Activated T-cell treated with anti-CD3 and anti-CD28 coated beads for 48 hours (primary cell): Measurements from ENCODE around the gene KLHL11.
A peak's percentile ranks its signal among the peaks of the same experiment; 100 is the strongest.
"Not testable (repeated sequence)": the region's sequence is repeated elsewhere in the genome, so short reads cannot be mapped to it uniquely, and the experiment has no call there.

Experiments
- DNase-seq: peaks from one replicate; pipeline ENCODE4 v3.0.0-alpha.2; 2020; ENCODE audit warnings: low read depth

KLHL11 gene

DNA sequence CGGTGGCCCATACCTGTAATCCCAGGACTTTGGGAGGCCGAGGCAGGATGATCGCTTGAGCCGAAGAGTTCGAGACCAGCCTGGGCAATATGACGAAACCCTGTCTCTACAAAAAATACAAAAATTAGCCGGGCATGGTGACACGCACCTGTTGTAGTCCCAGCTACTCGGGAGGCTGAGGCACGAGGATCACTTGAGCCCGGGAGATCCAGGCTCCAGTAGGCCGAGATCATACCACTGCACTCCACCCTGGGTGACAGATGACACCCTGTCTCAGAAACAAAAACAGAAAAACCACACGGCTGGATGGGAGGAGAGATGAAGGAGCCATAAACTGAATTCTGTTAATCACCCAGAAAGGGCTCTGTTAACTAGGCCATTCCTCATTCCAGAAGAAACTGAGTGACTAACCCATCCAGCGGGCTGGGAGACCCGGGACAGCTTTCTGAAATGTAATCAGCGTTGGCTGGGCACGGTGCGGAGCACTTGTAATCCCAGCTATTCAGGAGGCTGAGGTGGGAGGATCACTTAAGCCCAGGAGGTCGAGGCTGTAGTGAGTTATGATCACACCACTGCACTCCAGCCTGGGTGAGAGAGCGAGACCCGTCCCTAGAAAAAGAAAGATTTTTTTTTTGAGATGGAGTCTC is 28.6 kb downstream of the KLHL11 start:
- no peak for DNase-seq

DNA sequence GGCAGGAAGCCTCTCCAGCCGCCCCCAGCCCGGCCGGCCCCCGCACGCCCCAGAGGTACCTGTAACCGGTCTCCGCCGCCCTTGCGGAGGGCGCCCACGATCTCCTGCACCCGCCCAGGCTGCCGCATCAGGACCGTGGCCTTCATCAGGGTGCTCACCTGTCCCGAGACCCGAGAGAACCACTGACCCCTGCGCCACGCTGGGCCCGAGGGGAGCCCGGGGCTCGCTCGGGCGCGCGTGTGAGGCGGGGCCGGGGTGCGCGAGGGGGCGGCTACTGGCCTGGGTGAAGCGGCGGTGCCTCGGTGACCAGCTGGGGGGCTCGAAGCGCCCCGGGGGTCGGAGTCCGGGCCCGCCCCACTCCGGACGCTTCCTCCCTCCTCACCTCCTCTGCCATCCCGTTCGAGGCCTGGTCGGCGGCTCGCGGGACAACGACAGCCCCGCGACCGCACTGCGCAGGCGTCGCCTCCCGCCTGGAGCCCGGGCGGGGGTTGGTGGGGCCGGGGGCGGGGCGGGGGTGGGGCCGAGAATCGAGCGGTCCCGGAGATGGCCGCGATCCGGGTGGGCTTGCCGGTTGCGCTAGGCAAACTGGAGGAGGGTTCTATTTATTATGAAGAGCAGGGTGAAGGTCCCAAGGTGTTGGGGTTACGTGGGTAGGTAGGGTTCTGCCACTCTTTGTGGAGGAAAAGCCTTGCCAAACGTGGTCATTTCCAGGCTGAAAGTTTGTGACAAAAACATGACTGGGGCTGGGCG is 29.2 kb downstream of the KLHL11 start, which contains the start of gene NT5C3B:
NT5C3B (minus strand) TSS at position 433 of the 750 bp plus-strand sequence; CDS start at position 394, 39 bp downstream.
- DNase-seq, result peak; percentile 57

- DNase-seq, result no peak
Measured at GRCh38 chr17:41835214-41835799, 29.9 kb downstream of the KLHL11 start.

DNA sequence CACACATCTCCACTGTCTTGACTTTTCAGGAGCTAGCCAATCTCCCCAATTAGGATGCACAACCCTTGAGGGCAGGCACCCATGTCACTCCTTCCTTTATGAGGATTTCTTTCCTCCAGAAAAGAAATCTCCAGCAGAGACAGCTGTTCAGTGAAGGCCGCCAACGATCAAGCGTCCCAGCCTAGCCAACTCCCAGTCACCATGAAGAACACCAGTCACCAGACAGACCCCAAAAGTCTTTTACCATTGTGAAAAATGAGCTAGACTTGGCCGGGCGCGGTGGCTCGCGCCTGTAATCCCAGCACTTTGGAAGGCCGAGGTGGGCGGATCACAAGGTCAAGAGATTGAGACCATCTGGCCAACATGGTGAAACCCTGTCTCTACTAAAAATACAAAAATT is 35.3 kb downstream of the KLHL11 start:
- DNase-seq, result not testable (repeated sequence)

DNA sequence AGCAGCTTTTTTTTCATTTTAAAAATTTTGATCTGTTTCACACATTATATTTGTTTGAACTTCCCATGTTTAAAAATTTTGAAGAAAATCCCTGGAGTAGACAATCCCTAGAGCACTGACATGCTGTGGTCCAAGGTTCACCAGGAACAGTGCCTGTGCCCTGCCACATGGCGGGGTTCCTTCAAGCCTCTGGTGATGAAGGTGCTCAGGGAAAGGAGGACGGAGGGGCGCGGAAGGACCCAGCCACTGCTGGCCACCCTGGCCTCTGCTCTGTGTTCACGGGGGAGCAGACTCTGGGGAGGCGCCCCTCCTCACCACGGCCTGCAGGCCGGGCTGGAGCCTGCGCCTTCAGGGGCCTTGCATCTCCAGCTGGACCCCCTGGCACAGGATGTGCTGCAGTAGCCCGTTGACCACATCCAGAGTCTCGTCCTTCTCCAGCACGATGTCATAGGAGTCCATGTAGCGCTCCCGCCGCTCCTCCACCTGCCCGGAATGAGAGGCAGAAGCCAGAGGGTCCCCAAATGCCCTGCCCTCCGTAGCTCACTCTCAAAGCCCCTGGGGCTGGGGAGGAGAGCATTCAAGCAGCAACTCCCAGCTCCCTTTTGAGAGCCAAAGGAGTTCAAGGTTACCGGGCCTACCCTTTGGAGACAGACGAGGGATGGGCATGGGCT is 39.9 kb downstream of the KLHL11 start:
- no peak for DNase-seq

- no peak for DNase-seq
Measured at GRCh38 chr17:41824086-41824485, 41.1 kb downstream of the KLHL11 start.

DNA sequence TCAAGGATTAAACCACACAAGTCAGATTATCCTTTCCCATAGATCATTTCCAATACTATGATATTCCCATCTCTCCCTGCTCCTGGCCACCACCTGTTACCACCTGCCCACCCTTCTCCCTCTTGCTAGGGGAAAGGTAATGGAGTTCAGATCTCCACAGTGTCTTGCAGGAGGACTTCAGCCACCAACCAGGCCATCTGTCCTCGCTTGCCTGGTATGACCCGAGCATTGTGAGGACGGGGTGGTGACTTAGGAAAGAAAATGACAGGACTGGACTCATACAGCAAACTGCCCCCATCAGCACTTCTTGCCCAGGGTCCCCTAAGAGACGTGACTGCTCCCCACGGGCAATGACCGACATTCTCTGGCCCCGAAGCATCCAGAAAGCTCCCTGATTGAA is 41.6 kb downstream of the KLHL11 start:
- DNase-seq, result no peak

DNA sequence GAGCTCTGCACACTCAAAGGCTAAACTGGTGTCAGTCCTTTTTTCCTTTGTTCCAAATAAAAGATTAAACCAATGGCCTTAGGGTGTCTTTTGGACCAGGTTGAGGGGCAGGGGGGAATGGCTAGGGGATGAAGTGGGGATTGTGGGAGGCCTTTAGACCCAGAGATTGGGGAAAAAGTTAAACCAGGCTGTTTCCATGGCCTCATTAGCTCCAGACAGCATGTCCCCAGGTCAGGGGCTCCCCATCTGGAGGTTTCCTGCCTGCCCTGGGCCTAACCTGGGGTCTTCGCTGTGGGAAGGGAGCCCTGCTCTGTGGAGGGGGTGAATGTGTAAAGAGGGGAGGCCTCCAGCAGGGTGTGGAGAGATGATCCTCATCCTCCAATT is 42.1 kb downstream of the KLHL11 start:
- no peak for DNase-seq

GRCh38 chr17:41822216-41823140 is 42.7 kb downstream of the KLHL11 start:
- no peak for DNase-seq

DNA sequence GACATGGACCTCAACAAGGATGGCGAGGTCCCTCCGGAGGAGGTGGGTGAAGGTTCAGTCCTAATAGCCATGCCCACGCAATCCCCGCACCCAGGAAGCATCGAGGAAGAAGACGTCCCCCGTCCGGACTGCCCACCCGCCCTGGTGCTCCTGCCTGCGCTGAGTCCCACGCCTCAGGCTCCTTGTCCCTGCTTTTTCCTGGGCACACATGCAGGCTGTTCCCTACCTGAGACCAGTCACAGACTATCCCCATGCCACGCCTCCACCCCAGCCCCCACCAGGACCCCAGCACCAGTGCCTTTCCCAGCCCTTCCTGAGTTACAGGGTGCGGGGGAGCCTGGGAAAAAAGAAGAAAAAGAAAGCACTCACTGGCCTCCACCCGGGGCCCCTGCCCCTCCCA is 43.4 kb downstream of the KLHL11 start:
- no peak for DNase-seq

DNA sequence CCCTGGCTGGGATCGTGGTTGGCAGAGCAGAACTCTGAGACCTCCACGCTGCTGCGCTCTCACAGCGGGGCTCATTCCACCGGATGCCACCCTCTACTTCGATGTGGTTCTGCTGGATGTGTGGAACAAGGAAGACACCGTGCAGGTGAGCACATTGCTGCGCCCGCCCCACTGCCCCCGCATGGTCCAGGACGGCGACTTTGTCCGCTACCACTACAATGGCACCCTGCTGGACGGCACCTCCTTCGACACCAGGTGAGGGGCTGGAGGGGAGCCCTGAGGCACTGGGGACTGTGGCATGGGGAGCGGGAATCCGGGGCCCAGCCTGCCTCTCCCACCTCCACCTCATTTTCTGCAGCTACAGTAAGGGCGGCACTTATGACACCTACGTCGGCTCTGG is 47.2 kb downstream of the KLHL11 start:
- DNase-seq, result no peak

GRCh38 chr17:41816637-41817320 is 48.4 kb downstream of the KLHL11 start:
- no peak for DNase-seq

DNA sequence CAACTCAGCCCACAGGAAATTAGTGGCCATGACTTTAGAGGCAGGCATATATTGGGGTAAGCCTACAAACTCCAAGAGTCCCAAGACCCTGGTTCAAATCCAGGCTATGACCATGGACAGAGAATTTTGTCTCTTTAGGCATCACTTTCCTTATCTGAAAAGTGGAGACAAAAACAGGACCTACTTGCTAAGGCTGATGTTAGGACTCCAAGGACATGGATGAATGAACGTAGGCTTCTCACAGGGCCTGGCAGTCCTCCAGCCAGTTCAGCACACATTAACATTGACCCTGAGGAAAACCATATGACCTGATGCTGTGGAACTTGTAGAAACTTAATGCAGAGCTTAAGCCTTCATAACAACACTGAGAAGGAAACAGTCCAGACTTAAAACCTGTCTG is 51.0 kb downstream of the KLHL11 start:
- DNase-seq, result no peak

DNA sequence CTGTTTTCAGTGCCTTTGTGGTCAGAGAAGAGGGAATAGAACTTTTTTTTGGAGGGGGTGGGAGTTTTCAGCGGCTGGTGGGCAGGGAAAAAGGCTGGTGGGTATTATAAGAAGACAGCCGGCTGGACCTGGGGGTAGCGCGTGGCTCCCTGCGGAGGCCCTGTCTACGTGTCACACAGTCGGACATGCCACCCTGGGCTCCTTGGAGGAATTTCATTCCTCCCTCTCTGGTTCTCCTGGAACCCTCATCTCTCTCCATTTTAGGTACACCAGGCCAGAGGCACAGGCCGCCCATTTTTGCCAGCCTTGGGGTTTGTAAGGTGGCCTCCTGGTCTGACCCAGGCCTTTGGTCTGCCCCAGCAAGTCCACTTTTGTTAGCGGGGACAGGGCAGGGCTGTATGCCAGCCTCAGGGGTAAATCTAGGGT is 51.5 kb downstream of the KLHL11 start:
- no peak for DNase-seq

DNA sequence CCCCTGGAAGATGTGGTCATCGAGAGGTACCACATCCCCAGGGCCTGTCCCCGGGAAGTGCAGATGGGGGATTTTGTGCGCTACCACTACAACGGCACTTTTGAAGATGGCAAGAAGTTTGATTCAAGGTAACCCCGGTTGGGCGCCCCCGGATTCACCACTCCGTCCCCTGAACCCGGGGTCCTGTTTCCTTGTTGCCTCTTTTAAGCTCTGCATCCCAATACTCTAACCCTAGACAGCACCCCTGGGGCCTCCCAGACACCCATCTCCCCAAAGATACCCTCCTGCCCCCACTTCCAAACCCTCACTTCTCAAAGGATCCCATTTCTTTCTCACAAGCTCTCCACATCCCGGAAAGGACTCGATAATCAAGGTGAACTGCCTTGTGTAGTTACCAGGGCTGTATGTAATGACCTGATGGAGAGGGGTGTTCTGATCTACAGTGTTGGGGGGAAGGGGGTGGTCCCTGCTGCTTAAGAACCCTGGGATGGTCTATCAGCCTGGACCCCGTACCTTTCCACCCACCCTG is 52.0 kb downstream of the KLHL11 start:
- DNase-seq, result no peak

- no peak for DNase-seq
Measured at GRCh38 chr17:41812381-41813151, 52.7 kb downstream of the KLHL11 start, which contains the start of gene FKBP10. TSS of gene FKBP10 (plus strand) at chr17:41813004. CDS start at chr17:41813035, 31 bp downstream.

DNA sequence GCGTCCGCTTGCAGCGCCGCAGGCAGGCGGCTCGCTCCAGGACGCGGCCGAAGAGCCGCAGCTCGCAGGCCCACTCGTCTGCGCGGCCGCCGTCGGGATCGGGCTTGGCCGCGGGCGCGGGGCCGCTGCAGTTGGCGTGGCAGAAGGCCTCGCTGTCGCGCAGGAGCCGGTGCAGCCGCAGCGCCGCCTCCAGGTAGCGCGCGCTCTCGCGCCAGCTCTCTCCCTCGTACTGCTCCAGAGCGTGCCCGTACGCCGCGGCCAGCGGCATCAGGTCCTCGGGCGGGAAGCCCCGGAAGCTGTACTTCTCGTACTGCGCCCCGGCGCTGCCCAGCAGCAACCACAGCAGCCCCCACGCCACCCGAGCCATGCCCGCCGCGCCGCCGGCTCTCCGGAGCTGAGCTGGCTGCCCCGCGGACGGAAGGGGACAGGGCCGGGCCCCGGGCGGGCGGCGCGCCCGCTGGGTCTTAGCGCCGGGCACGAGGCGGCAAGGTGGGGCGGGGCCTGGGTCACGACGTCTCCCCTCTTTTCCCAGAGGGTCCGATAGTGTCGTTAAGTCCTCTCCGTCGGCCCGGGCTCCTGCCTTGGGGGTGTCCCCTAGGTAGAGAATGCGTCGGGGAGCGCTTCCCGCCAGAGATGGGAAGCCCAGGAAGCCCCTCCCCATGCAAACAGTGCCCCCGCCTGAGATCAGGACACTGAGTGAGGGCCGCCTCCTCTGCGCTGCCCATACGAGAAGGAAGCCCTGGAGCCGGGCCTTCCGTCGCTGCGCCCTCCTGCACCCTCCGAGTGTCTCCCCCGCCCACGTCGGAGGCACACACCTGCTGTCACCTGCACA is 53.5 kb downstream of the KLHL11 start, which contains the start of gene P3H4:
P3H4 (minus strand) TSS at position 401 of the 832 bp plus-strand sequence; CDS start at position 367, 34 bp downstream.
- DNase-seq, result peak; percentile 72

DNA sequence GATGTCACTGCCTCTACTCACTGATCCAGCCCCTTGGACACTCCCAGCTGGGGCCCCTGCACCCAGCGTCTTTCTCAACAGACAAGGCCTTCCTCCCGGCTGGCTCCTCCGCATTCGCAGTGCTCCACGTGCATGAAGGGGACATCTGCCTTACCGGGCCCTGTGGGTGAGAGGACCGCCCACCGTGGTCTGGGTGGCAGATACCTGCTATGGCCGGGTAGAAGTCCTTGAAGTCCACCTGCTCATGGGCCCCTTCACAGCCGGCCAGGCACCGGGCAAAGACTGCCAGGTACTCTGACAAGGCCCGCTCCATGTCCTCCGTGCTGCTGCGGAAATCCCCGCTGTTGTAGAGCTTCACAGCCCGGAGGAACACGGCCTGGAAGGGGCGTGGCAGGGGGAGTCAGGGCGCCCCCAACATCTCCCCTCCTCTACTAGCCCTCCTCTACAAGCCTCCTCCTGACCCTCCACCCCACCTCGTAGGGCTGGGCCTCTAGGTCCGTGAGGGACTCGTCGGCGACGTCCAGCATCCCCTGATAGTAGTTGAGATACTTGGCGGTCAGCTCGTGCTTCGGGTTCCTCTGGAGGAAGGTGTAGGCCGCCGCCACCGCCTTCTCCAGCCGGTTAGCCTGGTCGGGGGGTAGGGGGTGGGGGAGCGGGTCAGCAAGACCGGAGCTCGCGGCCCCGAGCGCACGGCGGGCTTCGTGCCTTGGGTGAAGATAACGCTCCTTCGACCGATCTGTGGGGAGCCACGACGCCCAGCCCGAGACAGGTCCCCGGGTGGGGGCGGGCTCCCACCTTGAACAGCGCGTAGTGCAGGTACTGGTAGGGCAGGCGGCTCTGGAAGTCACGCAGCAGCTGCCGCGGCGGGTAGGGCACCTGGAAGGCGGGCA is 54.3 kb downstream of the KLHL11 start:
- DNase-seq, result no peak
